ENCODE data around the gene MACF1.
"Not testable (repeated sequence)": the region's sequence is repeated elsewhere in the genome, so short reads cannot be mapped to it uniquely, and the experiment has no call there.

Gene MACF1

DNA sequence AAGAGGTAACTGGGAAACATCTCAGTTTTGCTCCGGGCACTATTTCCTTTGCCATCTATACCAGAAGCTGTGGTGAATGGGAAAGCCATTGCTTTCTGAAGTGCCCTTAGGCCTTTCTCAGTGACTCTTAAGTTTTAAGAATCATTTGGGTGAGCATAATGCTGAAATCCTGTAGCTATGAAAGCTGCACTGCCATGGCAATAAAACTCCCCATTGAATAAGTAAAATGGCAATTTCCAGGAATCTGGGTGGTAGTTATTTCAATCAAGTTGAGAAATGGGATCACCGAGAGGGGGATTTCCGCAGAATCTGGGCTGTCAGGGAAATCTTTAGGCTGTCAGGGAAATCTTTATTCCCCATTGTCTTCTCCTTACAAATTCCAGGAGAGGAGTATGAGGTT, 26.8 kb upstream of the MACF1 start:
- DNase-seq (ENCODE audit: low read depth in 2 of 2): no peak

DNA sequence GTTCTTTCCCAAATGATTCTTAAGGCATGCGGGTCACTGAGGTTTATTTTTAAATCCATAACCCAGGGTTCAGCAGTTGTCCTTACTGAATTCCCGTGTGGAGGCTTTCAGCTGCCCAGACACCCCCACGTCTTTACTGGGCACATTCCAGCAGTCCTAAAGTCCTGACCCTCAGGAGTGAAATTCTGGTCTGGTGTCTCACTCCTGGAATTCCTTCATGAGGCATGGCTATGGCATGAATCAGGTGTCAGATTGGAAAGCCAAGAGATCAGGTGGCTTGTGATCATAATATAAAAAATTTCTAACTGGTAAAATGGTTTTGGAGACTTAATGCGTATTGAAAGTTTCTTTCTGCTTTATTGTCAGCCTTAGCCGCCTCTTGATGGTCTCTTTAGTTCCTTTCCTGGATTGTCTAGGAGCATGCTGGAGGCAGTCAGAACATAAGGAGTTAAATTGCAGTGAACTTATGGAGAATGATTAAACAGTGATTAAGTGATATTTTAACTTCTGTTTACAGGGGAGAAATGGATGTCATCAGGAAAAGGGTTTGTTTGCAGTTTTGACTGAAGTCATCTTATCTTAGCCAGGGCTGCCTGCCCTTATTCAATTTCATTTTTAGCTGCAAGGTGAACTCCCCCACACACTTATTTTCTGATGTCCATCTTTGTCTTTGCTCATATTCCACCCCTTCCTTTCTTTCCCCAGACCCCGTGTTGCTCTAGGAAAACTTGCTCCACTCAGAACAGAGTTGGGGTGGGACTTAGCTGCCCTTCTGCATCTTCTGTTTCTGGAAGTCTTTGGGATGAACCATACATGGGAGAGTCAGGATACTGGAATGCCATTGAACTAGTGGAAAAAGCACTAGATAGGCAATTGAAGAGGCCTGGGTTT, 25.7 kb upstream of the MACF1 start:
- no peak for DNase-seq (ENCODE audit: low read depth in 2 of 2)

DNA sequence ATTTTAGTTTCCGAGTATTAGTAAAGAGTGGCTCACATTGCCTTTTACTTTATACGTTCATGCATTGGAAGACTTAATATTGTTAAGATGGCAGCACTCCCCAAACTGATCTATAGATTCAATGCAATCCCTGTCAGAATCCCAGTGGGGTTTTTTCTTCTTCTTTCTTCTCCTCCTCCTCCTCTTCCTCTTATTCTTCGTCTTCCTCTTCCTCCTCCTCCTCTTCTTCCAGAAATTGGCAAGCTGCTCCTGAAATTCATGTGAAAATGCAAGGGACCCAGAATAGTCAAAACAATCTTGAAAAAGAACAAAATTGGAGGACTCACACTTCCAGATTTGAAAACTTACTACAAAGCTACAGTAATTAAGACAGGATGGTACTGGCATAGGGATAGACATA, 23.2 kb upstream of the MACF1 start:
- no peak for DNase-seq (ENCODE audit: low read depth in 2 of 2)

DNA sequence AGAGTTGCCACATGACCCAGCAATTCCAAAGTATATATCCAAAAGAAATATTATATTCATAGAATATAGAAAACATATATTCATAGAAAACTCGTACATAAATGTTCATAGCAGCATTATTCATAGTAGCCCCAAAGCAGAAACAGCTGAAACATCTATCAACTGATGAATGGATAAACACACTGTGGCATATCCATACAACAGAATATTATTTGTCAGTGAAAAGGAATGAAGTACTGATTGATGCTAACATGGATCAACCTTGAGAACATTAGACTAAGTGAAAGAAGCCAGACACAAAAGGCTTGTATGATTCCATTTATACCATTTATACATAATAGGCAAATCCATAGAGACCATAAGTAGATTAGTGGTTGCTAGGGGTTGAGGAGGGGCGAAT, 21.7 kb upstream of the MACF1 start:
- no peak for DNase-seq (ENCODE audit: low read depth in 2 of 2)

DNA sequence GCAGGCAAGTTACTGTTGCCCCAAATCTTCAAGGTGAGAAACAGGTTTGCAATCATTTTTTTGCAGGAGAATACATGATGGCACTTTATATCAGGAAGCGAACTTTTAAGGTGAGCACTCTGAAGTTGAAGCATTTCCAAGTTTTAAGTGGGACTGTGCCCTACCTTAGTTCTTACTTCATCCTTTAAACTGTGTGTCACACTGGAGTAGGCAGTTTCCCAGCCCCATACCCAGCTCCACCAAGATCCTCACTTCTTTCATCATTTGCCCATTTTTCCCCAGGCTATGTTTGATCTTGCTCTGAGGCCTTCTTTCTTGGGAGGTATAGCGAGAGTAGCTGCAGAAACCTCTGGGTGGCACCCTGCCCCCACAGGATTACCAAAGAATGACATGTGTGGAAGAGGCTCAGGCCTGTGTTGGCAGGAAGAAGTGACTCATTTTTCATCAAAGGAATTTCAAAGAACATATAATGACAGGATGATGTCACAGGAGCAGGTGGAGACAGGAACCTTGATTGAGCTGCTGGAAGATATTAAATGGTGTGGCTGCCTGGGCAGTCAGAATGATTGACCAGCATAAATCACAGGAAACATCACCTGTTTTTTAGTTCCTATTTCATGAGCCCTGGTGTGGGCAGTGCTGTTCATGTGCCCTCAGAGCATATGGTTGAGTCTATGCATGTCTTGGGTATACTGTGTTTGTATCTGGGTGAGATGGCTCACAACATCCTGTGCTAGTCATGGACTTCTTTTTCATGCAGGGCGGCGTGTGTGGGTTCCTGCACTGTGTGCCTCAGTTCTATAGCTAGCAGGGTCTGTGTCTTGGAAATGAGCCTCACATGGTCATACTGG, 20.8 kb upstream of the MACF1 start:
- peak; percentile 70 to 75 for DNase-seq (ENCODE audit: low read depth in 2 of 2)

DNA sequence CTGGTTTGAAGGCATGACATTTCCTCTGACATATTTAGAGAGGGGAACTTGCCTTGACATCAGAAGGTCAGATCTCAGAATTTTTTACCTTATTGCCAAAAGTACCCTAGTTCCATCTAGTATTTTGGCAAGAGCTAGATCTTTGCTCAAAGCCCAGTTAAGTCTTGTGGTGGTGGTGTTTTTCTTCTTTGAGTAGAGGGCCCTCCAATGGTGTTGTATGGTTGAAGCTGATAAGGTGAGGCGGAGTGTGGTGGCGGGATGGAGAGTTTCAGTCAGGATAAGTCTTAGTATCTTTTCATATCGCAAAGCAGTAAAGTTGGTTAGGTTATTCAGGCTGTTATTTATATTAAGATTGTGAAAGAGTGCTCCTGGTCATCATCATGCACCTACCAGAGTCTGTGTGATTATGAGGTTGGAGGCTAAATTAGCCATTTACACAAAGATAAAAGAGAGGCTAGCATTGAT, 20.1 kb upstream of the MACF1 start:
- DNase-seq (ENCODE audit: low read depth in 2 of 2): no peak

DNA sequence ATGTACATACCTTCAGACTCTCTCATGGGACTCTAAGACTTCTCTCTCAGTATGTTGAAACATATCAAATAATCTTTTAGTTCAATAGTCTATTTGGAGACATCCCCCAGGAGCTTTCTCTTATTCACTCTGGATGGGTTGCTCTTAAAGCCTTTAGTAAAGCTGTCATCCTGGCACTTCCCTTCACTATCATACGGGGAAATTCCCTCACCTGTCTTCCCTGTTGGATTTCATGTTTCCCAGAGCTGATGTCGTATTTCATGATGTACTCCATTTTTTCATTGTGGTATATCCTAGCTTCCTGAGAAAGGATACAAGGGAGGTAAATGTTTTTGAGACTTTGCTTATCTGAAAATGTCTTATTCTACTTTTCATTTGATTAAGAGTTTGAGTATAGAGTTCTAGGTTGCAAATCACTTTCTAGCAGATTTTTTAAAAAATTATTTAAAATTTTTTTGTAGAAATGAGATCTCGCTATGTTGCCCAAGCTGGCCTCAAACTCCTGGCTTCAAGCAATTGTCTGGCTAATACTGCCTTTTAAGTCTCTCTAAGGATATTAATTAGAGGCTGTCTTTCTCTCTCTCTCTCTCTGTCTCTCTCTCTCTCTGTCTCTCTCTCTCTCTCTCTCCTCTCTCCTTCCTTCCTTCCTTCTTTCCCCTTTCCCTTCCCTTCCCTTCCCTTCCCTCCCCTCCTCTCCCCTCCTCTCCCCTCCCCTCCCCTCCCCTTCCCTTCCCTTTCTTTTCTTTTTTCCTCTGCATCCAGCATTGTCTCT, 17.0 kb upstream of the MACF1 start:
- DNase-seq (ENCODE audit: low read depth in 2 of 2): no peak

DNA sequence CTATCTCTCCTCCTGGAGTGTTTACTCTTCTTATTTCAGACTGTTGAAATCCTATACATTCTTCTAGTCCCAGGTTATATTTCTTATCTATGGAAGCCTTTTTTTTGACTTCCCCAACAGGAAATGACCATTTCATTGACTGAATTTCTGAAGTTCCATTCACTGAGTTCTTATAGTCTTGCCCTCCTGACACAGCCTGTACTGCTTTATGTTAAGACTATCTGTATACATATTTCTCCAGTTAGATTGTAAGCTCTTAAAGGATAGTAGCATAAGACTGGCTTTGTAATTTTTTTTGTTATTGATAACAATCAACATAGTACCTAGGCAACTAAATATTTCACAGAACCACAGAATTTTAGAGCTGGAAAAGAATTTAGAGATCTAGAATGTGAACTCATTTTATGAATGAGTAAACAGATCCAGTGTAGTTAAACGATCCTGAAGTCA, 14.9 kb upstream of the MACF1 start:
- no peak for DNase-seq (ENCODE audit: low read depth in 2 of 2)

DNA sequence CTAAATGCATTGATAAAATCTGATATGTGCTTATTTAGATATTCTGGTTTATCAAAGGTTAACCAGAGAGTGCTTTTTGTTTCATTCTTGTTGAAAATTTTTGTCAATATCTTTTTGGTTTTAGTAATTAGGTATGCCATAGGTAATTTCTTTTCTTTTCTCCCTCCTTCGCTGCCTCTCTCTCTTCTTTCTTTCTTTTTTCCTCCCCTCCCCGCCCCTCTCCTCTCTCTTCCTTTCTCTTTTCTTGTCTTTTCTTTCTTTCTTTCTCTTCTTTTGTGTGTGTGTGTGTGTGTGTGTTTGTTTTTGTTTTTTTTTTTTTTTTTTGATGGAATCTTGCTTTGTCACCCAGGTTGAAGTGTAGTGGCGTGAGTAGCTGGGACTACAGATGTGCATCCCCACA, 14.4 kb upstream of the MACF1 start:
- DNase-seq (ENCODE audit: low read depth in 2 of 2): no peak

DNA sequence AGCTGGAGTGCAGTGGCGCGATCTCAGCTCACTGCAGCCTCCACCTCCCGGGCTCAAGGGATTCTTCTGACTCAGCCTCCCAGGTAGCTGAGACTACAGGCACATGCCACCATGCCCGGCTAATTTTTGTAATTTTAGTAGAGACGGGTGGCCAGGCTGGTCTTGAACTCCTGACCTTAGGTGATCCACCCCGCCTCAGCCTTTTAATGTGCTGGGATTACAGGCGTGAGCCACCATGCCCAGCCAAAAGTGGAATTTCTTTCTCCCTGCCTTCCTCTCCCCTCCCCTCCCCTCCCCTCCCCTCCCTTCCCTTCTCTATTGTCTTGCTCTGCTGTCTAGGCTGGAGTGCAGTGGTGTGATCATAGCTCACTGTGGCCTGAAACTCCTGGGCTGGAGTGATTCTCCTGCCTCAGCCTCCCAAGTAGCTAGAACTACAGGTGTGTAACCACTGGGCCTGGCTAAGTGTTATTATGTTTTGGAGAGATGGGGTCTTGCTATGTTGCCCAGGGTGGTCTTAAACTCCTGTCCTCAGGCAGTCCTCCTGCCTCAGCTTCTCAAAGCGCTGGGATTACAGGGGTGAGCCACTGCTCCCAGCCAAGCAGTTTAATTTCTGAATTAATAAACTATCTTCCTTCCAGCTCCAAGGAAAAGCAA, 10.0 kb upstream of the MACF1 start:
- no peak for DNase-seq (ENCODE audit: low read depth in 2 of 2)

DNA sequence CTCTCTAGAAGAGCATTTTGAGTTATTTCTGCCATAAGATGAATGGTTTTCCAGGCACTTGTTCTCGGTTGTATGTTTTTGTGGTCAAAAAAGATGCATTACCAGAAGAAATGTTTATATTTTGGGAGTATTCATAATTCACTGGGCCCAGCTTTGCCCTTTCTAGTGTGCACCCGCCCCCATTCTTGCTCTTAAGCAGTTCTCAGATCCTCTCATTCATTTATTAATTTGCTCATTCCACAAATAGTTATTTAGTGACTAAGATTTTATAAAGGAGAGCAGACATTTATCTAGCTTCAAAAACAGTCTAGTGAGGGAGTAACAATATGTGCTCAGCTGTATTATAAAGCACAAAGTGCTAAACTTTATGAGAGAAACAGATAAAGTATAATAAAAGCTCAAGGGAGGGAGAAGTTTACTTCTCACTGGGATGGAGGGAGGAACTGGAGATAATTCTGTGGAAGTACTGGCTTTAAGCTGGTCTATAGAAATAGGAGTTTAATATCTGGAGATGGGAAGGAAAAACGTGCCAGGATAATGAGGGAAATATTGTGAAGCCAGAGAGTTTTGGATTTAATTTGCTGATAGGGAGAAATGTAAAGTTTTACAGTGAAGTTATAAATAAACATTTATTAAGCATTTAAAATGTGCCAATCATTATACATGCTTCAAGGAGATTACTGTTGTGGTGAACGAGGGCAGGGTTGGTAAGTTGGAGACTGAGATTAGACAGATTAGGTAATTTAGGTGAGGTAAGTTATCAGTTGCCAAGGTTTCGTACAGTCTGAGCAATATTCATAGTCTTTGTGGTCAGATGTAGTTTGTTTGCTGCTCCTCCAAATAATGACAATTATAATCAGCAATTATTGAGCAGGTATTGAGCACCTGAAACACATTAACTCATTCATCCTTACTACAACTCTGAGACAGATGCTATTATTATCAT, 9.1 kb upstream of the MACF1 start:
- no peak for DNase-seq (ENCODE audit: low read depth in 2 of 2)

DNA sequence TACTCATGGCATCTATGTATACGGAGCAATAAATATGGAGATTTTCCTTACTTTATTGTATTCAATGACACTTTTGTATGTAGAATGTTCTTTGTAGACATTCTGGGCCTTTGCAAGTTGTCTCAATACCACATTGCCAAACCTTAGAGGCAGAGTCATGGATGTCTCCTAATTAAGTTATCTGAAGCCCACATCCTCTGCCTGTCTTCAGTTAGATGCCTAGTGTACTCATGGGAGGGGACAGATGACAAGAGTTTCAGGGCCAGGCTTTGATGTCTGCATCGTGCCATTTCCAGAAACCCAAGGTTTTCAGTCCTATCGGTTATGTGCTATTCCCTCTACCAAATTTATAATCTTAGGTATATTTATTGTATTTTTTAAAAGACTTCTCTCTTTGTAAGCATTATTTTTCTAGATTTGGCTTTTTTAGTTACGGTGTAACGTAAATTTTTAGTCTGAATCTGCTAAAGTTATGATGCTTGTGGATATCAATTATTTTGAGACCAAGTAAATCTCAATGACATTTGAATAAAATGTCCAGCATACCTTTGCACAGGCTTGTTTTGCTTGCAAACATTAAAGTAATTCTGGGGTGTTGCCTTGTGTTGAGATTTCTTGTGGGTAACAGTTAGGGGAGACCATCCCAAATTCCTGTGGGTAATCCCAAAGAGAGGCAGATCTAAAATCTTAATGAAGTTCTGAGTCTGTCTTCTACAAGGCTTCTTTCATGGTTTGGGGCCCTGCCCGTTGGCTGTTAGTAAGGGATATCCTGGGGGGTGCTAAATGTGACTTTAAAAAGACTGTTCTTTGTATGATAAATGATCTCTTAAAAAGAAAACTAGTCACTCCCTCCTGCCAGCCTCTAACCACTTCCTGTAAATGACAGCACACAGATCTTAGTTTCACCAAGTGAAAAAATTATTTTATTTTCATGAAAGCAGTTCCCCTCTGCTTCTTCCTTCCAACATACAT, 8.0 kb upstream of the MACF1 start:
- DNase-seq (ENCODE audit: low read depth in 2 of 2): no peak

DNA sequence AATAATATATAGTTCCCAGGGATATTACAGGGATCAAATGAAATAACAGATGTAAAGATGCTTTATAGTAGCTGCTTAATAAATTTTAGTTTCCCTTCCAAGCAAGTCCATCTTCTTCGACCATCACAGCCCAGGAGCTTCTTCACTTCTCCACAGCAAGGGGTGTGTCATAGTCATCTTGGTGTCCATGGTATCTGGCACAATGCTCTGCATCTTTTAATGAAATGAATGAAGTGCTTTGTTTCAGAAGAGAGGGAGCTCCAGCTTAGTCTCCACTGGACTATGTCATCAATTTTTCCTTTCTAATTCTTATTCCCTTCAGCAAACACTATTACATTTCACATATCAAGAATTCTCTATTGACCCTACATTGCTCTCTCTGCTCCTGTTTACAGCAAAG, 4.9 kb upstream of the MACF1 start:
- DNase-seq (ENCODE audit: low read depth in 2 of 2): no peak

DNA sequence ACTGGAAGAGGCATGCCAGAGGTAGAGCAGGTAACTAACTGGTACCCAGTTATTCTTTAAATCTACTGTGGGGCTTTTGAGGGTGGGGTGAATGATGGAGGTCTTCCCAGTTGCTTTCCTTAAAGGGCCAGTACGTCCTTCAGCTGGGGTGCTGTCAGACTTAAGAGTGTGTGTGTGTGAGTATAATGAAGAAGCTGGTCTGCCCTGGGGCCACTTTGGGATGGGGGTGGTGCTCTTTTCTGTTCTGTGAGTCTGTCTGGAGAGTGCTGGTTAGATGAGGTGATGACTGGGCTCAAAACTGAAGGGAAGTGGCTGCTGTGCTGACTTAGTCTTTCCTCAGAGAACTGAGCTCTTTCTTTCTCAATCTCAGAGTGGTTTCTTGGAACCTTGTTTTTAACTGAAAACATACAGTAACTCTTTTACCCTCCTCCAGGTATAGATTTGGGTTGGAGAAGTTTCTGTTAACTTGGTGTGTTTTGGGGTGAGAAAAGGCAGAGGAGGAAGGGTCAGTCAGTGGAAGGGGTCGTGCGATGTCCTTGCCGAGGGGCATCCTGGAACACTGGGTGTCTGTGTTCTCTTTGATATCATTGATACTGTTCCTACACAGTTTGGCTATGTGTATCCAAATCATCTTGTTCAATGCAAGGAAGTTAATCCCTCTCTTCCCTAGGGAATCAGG, 746 bp downstream of the MACF1 start:
- DNase-seq (ENCODE audit: low read depth in 2 of 2): peak; percentile 61 to 65

DNA sequence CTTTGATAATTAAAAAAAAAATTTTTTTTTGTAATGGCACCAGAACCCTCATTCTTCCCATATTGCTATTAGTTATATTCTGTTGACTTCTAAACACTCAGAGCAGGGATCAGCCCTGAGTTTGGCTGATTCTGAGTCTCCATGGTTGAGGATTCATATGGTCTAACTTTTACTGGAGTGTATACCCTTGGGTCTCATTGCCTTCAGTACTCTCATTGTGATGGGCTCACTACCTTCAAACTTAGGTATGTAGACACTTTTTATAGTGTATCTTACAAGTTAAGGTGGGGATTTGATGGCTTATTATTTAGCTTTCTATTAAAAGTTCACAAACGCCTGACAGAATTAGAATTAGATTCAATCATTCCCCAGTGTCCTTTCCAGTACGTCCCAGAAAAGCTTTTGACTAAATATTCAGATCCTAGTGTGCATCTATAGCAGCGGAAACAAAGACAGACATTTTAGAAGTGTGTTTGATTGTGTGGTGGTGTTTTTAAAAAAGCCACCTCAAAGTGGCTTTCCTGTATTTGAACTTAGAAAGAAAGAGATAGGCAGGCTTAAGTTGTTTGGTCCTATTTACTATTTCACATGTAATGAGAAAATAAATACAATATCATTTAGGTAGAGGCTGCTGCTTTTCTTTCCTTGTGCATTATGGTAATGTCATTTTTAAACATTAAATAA, 1.4 kb downstream of the MACF1 start:
- no peak for DNase-seq (ENCODE audit: low read depth in 2 of 2)

DNA sequence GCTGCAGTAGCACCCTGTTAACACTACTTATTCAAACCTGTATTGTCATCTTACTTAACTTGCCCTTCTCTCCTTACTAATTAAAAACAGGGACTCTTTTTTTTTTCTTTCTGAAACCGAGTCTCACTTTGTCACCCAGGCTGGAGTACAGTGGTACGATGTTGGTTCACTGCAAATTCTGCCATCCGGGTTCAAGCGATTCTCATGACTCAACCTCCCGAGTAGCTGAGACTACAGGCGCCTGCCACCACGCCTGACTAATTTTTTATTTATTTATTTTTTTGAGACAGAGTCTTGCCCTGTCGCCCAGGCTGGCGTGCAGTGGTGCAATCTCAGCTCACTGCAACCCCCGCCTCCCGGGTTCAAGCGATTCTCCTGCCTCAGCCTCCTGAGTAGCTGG, 3.9 kb downstream of the MACF1 start:
- not testable (repeated sequence) for DNase-seq (ENCODE audit: low read depth in 2 of 2)

DNA sequence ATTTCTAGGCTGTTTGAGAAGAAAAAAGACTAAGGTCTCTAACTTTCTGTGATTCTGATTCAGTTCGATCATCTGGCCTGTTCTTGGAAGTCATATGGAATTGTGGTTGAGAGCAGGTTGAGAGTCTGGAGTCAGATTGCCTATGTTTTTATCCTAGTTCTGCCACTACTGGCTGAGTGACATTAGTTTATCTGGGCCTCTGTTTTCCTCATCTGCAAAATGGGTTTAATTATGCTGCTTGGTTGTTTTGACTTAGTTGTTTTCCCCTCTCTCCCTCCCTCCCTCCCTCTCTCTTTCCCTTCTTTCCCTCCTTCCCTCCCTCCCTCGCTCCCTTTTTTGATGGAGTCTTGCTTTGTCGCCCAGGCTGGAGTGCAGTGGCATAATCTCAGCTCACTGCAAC, 6.2 kb downstream of the MACF1 start:
- DNase-seq (ENCODE audit: low read depth in 2 of 2): no peak

DNA sequence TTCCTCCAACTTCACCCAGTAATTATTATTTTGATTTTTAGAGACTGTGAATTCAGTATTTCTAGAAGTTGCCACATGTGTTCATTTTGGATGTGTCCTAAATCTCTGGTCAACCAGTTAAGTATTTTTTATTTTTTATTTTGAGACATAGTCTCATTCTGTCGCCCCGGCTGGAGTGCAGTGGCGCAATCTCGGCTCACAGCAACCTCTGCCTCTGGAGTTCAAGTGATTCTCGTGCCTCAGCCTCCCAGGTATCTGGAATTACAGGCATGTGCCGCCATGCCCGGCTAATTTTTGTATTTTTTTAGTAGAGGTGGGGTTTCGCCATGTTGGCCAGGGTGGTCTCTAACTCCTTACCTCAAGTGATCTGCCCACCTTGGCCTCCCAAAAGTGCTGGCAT, 8.0 kb downstream of the MACF1 start:
- DNase-seq (ENCODE audit: low read depth in 2 of 2): no peak
